ENCODE measurements around the gene SEC23A. TPM values are rescaled to one million over a fixed set of nuclear protein-coding genes. Genes with fewer than 3 reads are reported as not detected.

Gene SEC23A
- total and polyA plus RNA-seq, 2 of the 13 experiments (the other 11 are each of a cell fraction or from before 2014, with no cell fraction given), result 403 to 887 TPM

- TF ChIP-seq BRCA1 (CRISPR knock-in tag; IDR thresholded peaks at IDR 0.05) (peak; percentile 96), TERF1 (CRISPR knock-in tag; IDR thresholded peaks at IDR 0.05) (peak; percentile 75; the same call in 1 of the 2 replicates), ZBTB14 (CRISPR knock-in tag; IDR thresholded peaks at IDR 0.05) (peak; percentile 48), TEAD2 (CRISPR knock-in tag; IDR thresholded peaks at IDR 0.05) (peak; percentile 91; the same call in 1 of the 2 replicates), ZNF44 (CRISPR knock-in tag; IDR thresholded peaks at IDR 0.05) (peak; percentile 93), POLR2AphosphoS5 (IDR thresholded peaks at IDR 0.05; ENCODE audit: low read depth, low read length) (peak; percentile 98), ZNF766 (CRISPR knock-in tag; IDR thresholded peaks at IDR 0.05; ENCODE audit: borderline replicate concordance) (peak; percentile 89; the same call in 1 of the 2 replicates), FOXK2 (IDR thresholded peaks at IDR 0.05) (peak; percentile 13; the same call in 1 of the 2 replicates), HNRNPLL (IDR thresholded peaks at IDR 0.05; ENCODE audit: low read depth, low read length, poor library complexity, severe bottlenecking) (peak; percentile 94), HNF4A (CRISPR knock-in tag; IDR thresholded peaks at IDR 0.05) (peak; percentile 87; the same call in 1 of the 2 replicates), THAP9 (CRISPR knock-in tag; IDR thresholded peaks at IDR 0.05; ENCODE audit: borderline replicate concordance) (peak; percentile 98), ZNF343 (CRISPR knock-in tag; IDR thresholded peaks at IDR 0.05) (peak; percentile 95), ZNF407 (CRISPR knock-in tag; IDR thresholded peaks at IDR 0.05; ENCODE audit: not compliant biosample characterization) (peak; percentile 100)
Measured at GRCh38 chr14:39102969-39103957, at the start of gene SEC23A (continued).
